HCT116 (cell line): Measurements from ENCODE around the gene CLTC. TPM values are rescaled to one million over a fixed set of nuclear protein-coding genes. Genes with fewer than 3 reads are reported as not detected.

ENCODE experiments used
- ATAC-seq: fragments of 200-7000 bp; cut with Tn5 transposase; 2 replicates; pipeline ENCODE4 v1.9.1; 2020; ENCODE audit warnings: mild to moderate bottlenecking, moderate library complexity
- BruUV-seq: library from RNA; stranded (reverse); fragments of 400-500 nt; replicated peaks from 2 replicates; lab custom pipeline; 2021; lab: Mats Ljungman, UMichigan
- CTCF ChIA-PET: fragments of 300-600 bp; sonication (Branson Sonifier 250); formaldehyde crosslinking; loops from one replicate; lab custom pipeline; 2021; ENCODE audit warnings: antibody characterized with exemption; lab: Charles Lee
- POLR2A ChIA-PET: fragments of 300-600, 350-600 bp; sonication (Branson Sonifier 250); formaldehyde crosslinking; loops from one replicate; lab custom pipeline; 2021; ENCODE audit warnings: antibody characterized with exemption; lab: Charles Lee
- RAD21 ChIA-PET, 2 experiments: fragments of 300-600 bp; sonication (Branson Sonifier 250); formaldehyde crosslinking; loops; one replicate each; lab custom pipeline; 2023; ENCODE audit warnings: low total read pairs in 2 of 2; ENCODE audit not compliant: uncharacterized antibody in 2 of 2, unreplicated experiment in 2 of 2, low non-redundant PET in 1 of 2; lab: Charles Lee
- DNase-seq: peaks from one replicate; pipeline ENCODE4 v3.0.0-alpha.2; 2010; ENCODE audit warnings: low read depth, low spot score
- H2AFZ ChIP-seq: fragments of 200-600 bp; shearing (Covaris generic), sonication (generic); 2 replicates; pipeline ENCODE4 v1.6.1; 2017; ENCODE audit warnings: low read depth, mixed run types, mixed read lengths, antibody characterized with exemption, low read length; ENCODE audit not compliant: poor library complexity, severe bottlenecking
- H3K27ac ChIP-seq: 2 replicates; pipeline ENCODE4 v1.5.1; 2012; ENCODE audit warnings: low read depth, low read length
- H3K27me3 ChIP-seq: fragments of 200-600 bp; sonication (generic); 2 replicates; pipeline ENCODE4 v1.6.1; 2016; ENCODE audit warnings: mixed run types, low read length, mixed read lengths; ENCODE audit not compliant: insufficient read depth
- H3K36me3 ChIP-seq, 2 experiments: fragments of 200-500 bp in 1 of 2; fragments of 200-600 bp in 1 of 2; sonication (Bioruptor generic) in 1 of 2; sonication (generic) in 1 of 2; 2 replicates each; pipeline versions ENCODE4 v1.5.1 to v1.6.1; 2014 to 2016; ENCODE audit warnings: low read length in 2 of 2, inconsistent platforms in 1 of 2, mixed read lengths in 1 of 2, mixed run types in 1 of 2; ENCODE audit not compliant: insufficient read depth in 2 of 2, control insufficient read depth in 1 of 2
- H3K4me1 ChIP-seq, 2 experiments: fragments of 200-600 bp in 1 of 2; sonication (generic) in 1 of 2; 2 replicates each; pipeline versions ENCODE4 v1.5.1 to v1.6.1; 2012 to 2017; ENCODE audit warnings: low read length in 2 of 2, inconsistent platforms in 1 of 2, mild to moderate bottlenecking in 1 of 2, mixed read lengths in 1 of 2, mixed run types in 1 of 2, moderate library complexity in 1 of 2; ENCODE audit not compliant: insufficient read depth in 2 of 2, control insufficient read depth in 1 of 2
- H3K4me2 ChIP-seq: fragments of 200-600 bp; sonication (generic); 2 replicates; pipeline ENCODE4 v1.6.1; 2017; ENCODE audit warnings: mixed run types, low read length, mixed read lengths
- H3K4me3 ChIP-seq, 2 experiments: fragments of 200-600 bp in 1 of 2; sonication (generic) in 1 of 2; replicated peaks in 1 of 2; 2 replicates each; pipeline ENCODE4 v1.5.1; 2011 to 2016; ENCODE audit warnings: low read length in 2 of 2, control low read depth in 1 of 2, low read depth in 1 of 2, mild to moderate bottlenecking in 1 of 2, mixed read lengths in 1 of 2, mixed run types in 1 of 2
- H3K79me2 ChIP-seq: fragments of 200-600 bp; sonication (generic); 2 replicates; pipeline ENCODE4 v1.6.1; 2017; ENCODE audit warnings: mild to moderate bottlenecking, mixed run types, low read length, moderate library complexity, mixed read lengths; ENCODE audit not compliant: insufficient read depth
- H3K9ac ChIP-seq: fragments of 200-600 bp; sonication (generic); 2 replicates; pipeline ENCODE4 v1.6.1; 2016; ENCODE audit warnings: low read length, mixed read lengths
- H3K9me2 ChIP-seq: fragments of 200-600 bp; sonication (generic), shearing (Covaris generic); 2 replicates; pipeline ENCODE4 v1.6.1; 2017; ENCODE audit warnings: mixed run types, mild to moderate bottlenecking, moderate library complexity; ENCODE audit not compliant: insufficient read depth
- H3K9me3 ChIP-seq, 2 experiments: fragments of 200-500 bp in 1 of 2; fragments of 200-600 bp in 1 of 2; sonication (Bioruptor generic) in 1 of 2; sonication (generic) in 1 of 2; 2 replicates each; pipeline ENCODE4 v1.6.1; 2014 to 2017; ENCODE audit warnings: low read length in 2 of 2, mixed read lengths in 2 of 2, inconsistent platforms in 1 of 2, low read depth in 1 of 2, mild to moderate bottlenecking in 1 of 2, mixed run types in 1 of 2, moderate library complexity in 1 of 2; ENCODE audit not compliant: control insufficient read depth in 1 of 2, insufficient read depth in 1 of 2
- H4K20me1 ChIP-seq: fragments of 200-600 bp; sonication (generic), shearing (Covaris generic); 2 replicates; pipeline ENCODE4 v1.6.1; 2017; ENCODE audit warnings: mixed run types, mild to moderate bottlenecking, moderate library complexity; ENCODE audit not compliant: insufficient read depth
- EGR1 ChIP-seq: IDR thresholded peaks from 2 replicates; pipeline ENCODE4 v1.6.1; 2012; ENCODE audit warnings: low read depth
- ELF1 ChIP-seq: IDR thresholded peaks from 2 replicates; pipeline ENCODE4 v1.6.1; 2012; ENCODE audit warnings: low read depth, borderline replicate concordance
- EZH2 ChIP-seq: fragments of 200-600 bp; sonication (generic); IDR thresholded peaks from 2 replicates; pipeline ENCODE4 v1.6.1; 2017; ENCODE audit warnings: antibody characterized with exemption, mixed run types
- EZH2phosphoT487 ChIP-seq: fragments of 200-600 bp; IDR thresholded peaks from 2 replicates; pipeline ENCODE4 v1.6.1; 2018; ENCODE audit warnings: antibody characterized with exemption, borderline replicate concordance
- FOSL1 ChIP-seq: IDR thresholded peaks from 2 replicates; pipeline ENCODE4 v1.6.1; 2012; ENCODE audit warnings: low read depth
- JUND ChIP-seq: IDR thresholded peaks from 2 replicates; pipeline ENCODE4 v1.6.1; 2012
- MAX ChIP-seq: IDR thresholded peaks from 2 replicates; pipeline ENCODE4 v1.6.1; 2012
- POLR2A ChIP-seq: IDR thresholded peaks from 2 replicates; pipeline ENCODE4 v1.7.0; 2011; ENCODE audit warnings: borderline replicate concordance; ENCODE audit not compliant: insufficient read depth, insufficient read length; ENCODE audit errors: extremely low read depth
- RAD21 ChIP-seq: IDR thresholded peaks from 2 replicates; pipeline ENCODE4 v1.6.1; 2012; ENCODE audit warnings: low read depth, mild to moderate bottlenecking
- SIN3A ChIP-seq: IDR thresholded peaks from 2 replicates; pipeline ENCODE4 v1.6.1; 2012; ENCODE audit warnings: low read depth
- SP1 ChIP-seq: IDR thresholded peaks from 2 replicates; pipeline ENCODE4 v1.6.1; 2012; ENCODE audit warnings: low read depth
- SRF ChIP-seq: IDR thresholded peaks from 2 replicates; pipeline ENCODE4 v1.6.1; 2012; ENCODE audit warnings: low read depth
- YY1 ChIP-seq: IDR thresholded peaks from 2 replicates; pipeline ENCODE4 v1.6.1; 2011; ENCODE audit warnings: low read length, low read depth, moderate library complexity, mild to moderate bottlenecking; ENCODE audit not compliant: insufficient replicate concordance; ENCODE audit errors: extremely low read depth
- ZBTB33 ChIP-seq: IDR thresholded peaks from 2 replicates; pipeline ENCODE4 v1.6.1; 2011; ENCODE audit warnings: mild to moderate bottlenecking, low read length, moderate library complexity; ENCODE audit not compliant: insufficient replicate concordance; ENCODE audit errors: extremely low read depth
- ZFX ChIP-seq: fragments of 450-650 bp; IDR thresholded peaks from 2 replicates; pipeline ENCODE4 v1.6.1; 2017
- ZNF274 ChIP-seq: fragments of 200-500 bp; sonication (Bioruptor generic); IDR thresholded peaks from 2 replicates; pipeline ENCODE4 v1.6.1; 2014; ENCODE audit warnings: mild to moderate bottlenecking, low read depth, low read length, inconsistent platforms
- intact Hi-C: fragments of 100-400 bp; cut with micrococcal nuclease; formaldehyde crosslinking; loops from 2 replicates; pipeline ENCODE4 v1.10.0; 2022
- total RNA-seq: library from RNA; stranded (reverse); gene quantifications from one replicate; pipeline ENCODE4 v1.2.1, GENCODE V29; 2021; ENCODE audit not compliant: unreplicated experiment

Gene CLTC
- total RNA-seq, 1 experiment from 2014 or later = 351 TPM

- no peak overlapping the region for H3K4me2 ChIP-seq
- no peak overlapping the region for H3K9ac ChIP-seq
- DNase-seq (no peak), ATAC-seq (no peak)
- peaks cover 98% of the 10 kb centered on the region for H3K79me2 ChIP-seq
- no TSS peak for BruUV-seq
- H2AFZ ChIP-seq = no peak overlapping the region
- H3K9me3 ChIP-seq = no peaks in the 10 kb centered on the region
- H3K27ac ChIP-seq = no peak overlapping the region
- RAD21 ChIA-PET = no interaction called here
- intact Hi-C loops = no loop called here
- 0 out of 2 replicates have a peak, but pooled peaks have one; percentile 7 for TF ChIP-seq SP1
- TF ChIP-seq ZFX = no peak
- POLR2A ChIA-PET = interaction anchor here (2.3 kb wide), 1 partner anchor 22 kb away, joined by 8 read pairs; the partner anchor contains the start of gene CLTC
- H4K20me1 ChIP-seq = peaks cover 67% of the 10 kb centered on the region
- H3K9me2 ChIP-seq = no peaks in the 10 kb centered on the region
- H3K27me3 ChIP-seq = no peaks in the 10 kb centered on the region
- CTCF ChIA-PET = no interaction called here
- peaks cover 18 to 26% of the 10 kb centered on the region in 2 experiments; a peak in 3 of 4 replicates for H3K36me3 ChIP-seq
- peaks cover 8 to 10% of the 10 kb centered on the region in 2 experiments; a peak in 2 of 4 replicates for H3K4me1 ChIP-seq
- no peak overlapping the region for H3K4me3 ChIP-seq
These were observed 22.2 kb downstream of the CLTC start for GRCh38 chr17:59641799-59642484.

- Histone ChIP-seq H3K4me2 (no peak overlapping the region), H3K27ac (no peak overlapping the region), H3K4me3 (no peak overlapping the region), H3K9me2 (no peaks in the 10 kb centered on the region), H3K9ac (no peak overlapping the region), H3K36me3 (peaks cover 24 to 29% of the 10 kb centered on the region in 2 experiments; a peak in 3 of 4 replicates), H2AFZ (no peak overlapping the region), H3K79me2 (peaks cover 100% of the 10 kb centered on the region), H3K4me1 (peaks cover 8 to 10% of the 10 kb centered on the region in 2 experiments; a peak in 2 of 4 replicates), H4K20me1 (peaks cover 67% of the 10 kb centered on the region), H3K9me3 (no peaks in the 10 kb centered on the region), H3K27me3 (no peaks in the 10 kb centered on the region)
- RAD21 ChIA-PET = no interaction called here
- no TSS peak for BruUV-seq
- POLR2A ChIA-PET = interaction anchor here (2.3 kb wide), 1 partner anchor 23 kb away, joined by 8 read pairs; the partner anchor contains the start of gene CLTC
- CTCF ChIA-PET = no interaction called here
- DNase-seq = no peak
- ATAC-seq = no peak
- intact Hi-C loops = no loop called here
- TF ChIP-seq ZFX (no peak), EGR1 (no peak), YY1 (no peak), EZH2phosphoT487 (no peak), ZNF274 (no peak), POLR2A (no peak), ZBTB33 (no peak), EZH2 (no peak), RAD21 (no peak), SRF (no peak), FOSL1 (no peak), SP1 (no peak), MAX (no peak), SIN3A (no peak), ELF1 (no peak), JUND (no peak)
These were observed 22.9 kb downstream of the CLTC start for GRCh38 chr17:59642565-59642964.
